MM.1S (cell line): ENCODE results near the gene KCNMB4.

Experiments used
- DNase-seq: peaks from one replicate; pipeline ENCODE4 v3.0.0-alpha.2; 2015
- H2AFZ ChIP-seq: fragments of 300-600 bp; sonication (generic); 2 replicates; pipeline ENCODE4 v1.6.0; 2016; ENCODE audit warnings: antibody characterized with exemption, low read length
- H3F3A ChIP-seq: fragments of 300-600 bp; sonication (generic); 2 replicates; pipeline ENCODE4 v1.6.1; 2016; ENCODE audit warnings: mild to moderate bottlenecking, antibody characterized with exemption, low read length, moderate library complexity, mixed read lengths; ENCODE audit not compliant: insufficient read depth
- H3K27ac ChIP-seq: fragments of 300-600 bp; sonication (generic); 2 replicates; pipeline ENCODE4 v1.5.1; 2016; ENCODE audit warnings: mild to moderate bottlenecking, low read length
- H3K27me3 ChIP-seq: fragments of 300-600 bp; sonication (generic); replicated peaks from 2 replicates; pipeline ENCODE4 v1.6.0; 2016; ENCODE audit warnings: low read length; ENCODE audit not compliant: insufficient read depth
- H3K36me3 ChIP-seq: fragments of 300-600 bp; sonication (generic); replicated peaks from 2 replicates; pipeline ENCODE4 v1.6.1; 2016; ENCODE audit warnings: mild to moderate bottlenecking, low read length, mixed read lengths; ENCODE audit not compliant: insufficient read depth
- H3K4me1 ChIP-seq: fragments of 300-600 bp; sonication (generic); 2 replicates; pipeline ENCODE4 v1.6.1; 2016; ENCODE audit warnings: low read length, mixed read lengths
- H3K4me2 ChIP-seq: fragments of 300-600 bp; sonication (generic); 2 replicates; pipeline ENCODE4 v1.6.0; 2016; ENCODE audit warnings: low read depth, low read length
- H3K4me3 ChIP-seq: fragments of 300-600 bp; sonication (generic); 2 replicates; pipeline ENCODE4 v1.5.1; 2016; ENCODE audit warnings: low read length, mixed read lengths
- H3K79me2 ChIP-seq: fragments of 300-600 bp; sonication (generic); 2 replicates; pipeline ENCODE4 v1.6.1; 2016; ENCODE audit warnings: mixed run types, low read length, mixed read lengths
- H3K9ac ChIP-seq: fragments of 300-600 bp; sonication (generic); 2 replicates; pipeline ENCODE4 v1.6.1; 2016; ENCODE audit warnings: low read length, mixed read lengths
- H3K9me2 ChIP-seq: fragments of 300-600 bp; sonication (generic); replicated peaks from 2 replicates; pipeline ENCODE4 v1.6.1; 2016; ENCODE audit warnings: mild to moderate bottlenecking, low read length, mixed read lengths; ENCODE audit not compliant: insufficient read depth
- H3K9me3 ChIP-seq: fragments of 300-600 bp; sonication (generic); replicated peaks from 2 replicates; pipeline ENCODE4 v1.6.1; 2016; ENCODE audit warnings: mild to moderate bottlenecking, low read length, mixed read lengths; ENCODE audit not compliant: insufficient read depth
- H4K20me1 ChIP-seq: fragments of 300-600 bp; sonication (generic); 2 replicates; pipeline ENCODE4 v1.6.1; 2016; ENCODE audit warnings: mild to moderate bottlenecking, low read length, moderate library complexity, mixed read lengths; ENCODE audit not compliant: insufficient read depth
- EZH2 ChIP-seq: fragments of 300-600 bp; sonication (generic); optimal IDR thresholded peaks from 2 replicates; pipeline ENCODE3; 2017; ENCODE audit warnings: low read depth, mild to moderate bottlenecking, antibody characterized with exemption, low read length, mixed read lengths
- EZH2phosphoT487 ChIP-seq: fragments of 300-600 bp; sonication (generic); IDR thresholded peaks from 2 replicates; pipeline ENCODE4 v1.6.1; 2018; ENCODE audit warnings: antibody characterized with exemption, low read length
- TF ChIP-seq, protein P1 (sequence below): fragments of 300-600 bp; sonication (generic); IDR thresholded peaks from 2 replicates; pipeline ENCODE4 v1.5.1; 2016; ENCODE audit warnings: antibody characterized with exemption, low read length, mixed read lengths

KCNMB4 gene

DNA sequence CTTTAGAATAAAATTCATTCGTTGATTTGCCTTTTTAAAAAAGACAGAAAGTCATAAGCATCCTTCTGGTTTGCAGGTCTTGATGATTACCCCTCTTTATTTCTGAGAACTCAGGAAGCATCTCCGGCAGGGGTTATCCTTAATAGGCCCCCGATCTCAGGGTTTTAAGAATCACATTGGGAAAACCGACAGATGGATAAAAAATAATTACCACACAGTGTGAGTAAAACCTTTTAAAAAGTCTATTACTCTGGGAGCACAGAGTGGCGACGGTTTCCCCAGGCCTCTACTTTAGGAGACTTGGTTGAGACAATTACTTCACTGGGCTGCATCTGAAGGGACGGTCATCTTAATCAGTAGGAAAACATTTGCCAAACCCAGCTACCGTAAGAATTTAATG, 56.5 kb downstream of the KCNMB4 start:
- Histone ChIP-seq H3K4me2 (no peak overlapping the region), H3K4me1 (no peaks in the 10 kb centered on the region), H3K27me3 (no peaks in the 10 kb centered on the region), H3K9me2 (no peaks in the 10 kb centered on the region), H3K27ac (no peak overlapping the region), H2AFZ (no peak overlapping the region), H3K79me2 (no peaks in the 10 kb centered on the region), H3K4me3 (no peak overlapping the region), H3F3A (no peaks in the 10 kb centered on the region), H3K36me3 (no peaks in the 10 kb centered on the region), H3K9me3 (no peaks in the 10 kb centered on the region), H4K20me1 (no peaks in the 10 kb centered on the region), H3K9ac (no peak overlapping the region)
- DNase-seq = no peak
- TF ChIP-seq EZH2 (no peak), EZH2phosphoT487 (no peak)
- TF ChIP-seq, protein P1, sequence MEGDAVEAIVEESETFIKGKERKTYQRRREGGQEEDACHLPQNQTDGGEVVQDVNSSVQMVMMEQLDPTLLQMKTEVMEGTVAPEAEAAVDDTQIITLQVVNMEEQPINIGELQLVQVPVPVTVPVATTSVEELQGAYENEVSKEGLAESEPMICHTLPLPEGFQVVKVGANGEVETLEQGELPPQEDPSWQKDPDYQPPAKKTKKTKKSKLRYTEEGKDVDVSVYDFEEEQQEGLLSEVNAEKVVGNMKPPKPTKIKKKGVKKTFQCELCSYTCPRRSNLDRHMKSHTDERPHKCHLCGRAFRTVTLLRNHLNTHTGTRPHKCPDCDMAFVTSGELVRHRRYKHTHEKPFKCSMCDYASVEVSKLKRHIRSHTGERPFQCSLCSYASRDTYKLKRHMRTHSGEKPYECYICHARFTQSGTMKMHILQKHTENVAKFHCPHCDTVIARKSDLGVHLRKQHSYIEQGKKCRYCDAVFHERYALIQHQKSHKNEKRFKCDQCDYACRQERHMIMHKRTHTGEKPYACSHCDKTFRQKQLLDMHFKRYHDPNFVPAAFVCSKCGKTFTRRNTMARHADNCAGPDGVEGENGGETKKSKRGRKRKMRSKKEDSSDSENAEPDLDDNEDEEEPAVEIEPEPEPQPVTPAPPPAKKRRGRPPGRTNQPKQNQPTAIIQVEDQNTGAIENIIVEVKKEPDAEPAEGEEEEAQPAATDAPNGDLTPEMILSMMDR = no peak

DNA sequence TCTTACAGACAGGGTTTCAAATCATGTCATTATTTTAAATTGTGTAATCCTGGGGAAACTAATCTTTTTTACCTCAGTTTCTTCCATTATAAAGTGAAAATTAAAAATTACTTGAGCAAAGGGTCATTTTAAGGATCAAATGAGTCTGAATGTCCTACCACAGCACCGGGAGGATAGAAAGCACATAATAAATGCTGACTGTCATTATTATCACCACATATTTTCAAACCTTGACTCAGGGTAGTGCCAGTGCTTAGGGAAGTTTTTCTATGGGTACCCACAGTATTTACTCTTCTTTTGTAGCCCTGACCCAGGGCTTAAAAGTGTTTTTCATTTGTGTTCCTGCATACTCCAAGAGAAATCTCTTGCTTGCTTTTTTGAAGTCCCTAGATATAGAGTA, 60.5 kb downstream of the KCNMB4 start:
- Histone ChIP-seq H3K27ac (no peak overlapping the region), H3K4me3 (no peak overlapping the region), H4K20me1 (no peaks in the 10 kb centered on the region), H3K9ac (no peak overlapping the region), H3K36me3 (no peaks in the 10 kb centered on the region), H3K4me2 (no peak overlapping the region), H3K9me2 (no peaks in the 10 kb centered on the region), H3K9me3 (no peaks in the 10 kb centered on the region), H3K27me3 (no peaks in the 10 kb centered on the region), H3F3A (no peaks in the 10 kb centered on the region), H2AFZ (no peak overlapping the region), H3K79me2 (no peaks in the 10 kb centered on the region), H3K4me1 (no peaks in the 10 kb centered on the region)
- TF ChIP-seq EZH2 (no peak), EZH2phosphoT487 (no peak)
- TF ChIP-seq, protein P1 = no peak
- DNase-seq = no peak

DNA sequence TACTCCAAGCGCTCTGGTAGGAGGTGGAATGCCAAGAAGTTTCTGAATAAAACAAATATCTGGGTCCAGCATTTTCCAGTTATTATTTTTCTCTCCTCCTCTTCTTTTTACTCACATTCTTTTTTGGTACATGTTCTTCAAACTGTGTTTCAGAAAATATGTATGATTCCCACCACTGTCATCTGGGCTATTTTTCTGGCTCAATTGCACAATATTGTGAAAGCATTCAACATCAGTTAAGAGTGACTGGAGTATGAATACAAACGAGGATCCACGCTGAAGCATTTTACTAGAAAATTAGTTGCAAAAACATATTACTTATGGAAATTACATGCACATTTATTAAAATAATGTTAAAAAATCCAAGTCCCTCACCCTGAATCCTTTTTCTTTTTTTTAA, 61.5 kb downstream of the KCNMB4 start:
- H3K79me2 ChIP-seq = no peaks in the 10 kb centered on the region
- H3K27ac ChIP-seq = no peak overlapping the region
- no peaks in the 10 kb centered on the region for H3F3A ChIP-seq
- no peaks in the 10 kb centered on the region for H4K20me1 ChIP-seq
- H3K9ac ChIP-seq = no peak overlapping the region
- H3K9me3 ChIP-seq = no peaks in the 10 kb centered on the region
- no peak for DNase-seq
- no peaks in the 10 kb centered on the region for H3K4me1 ChIP-seq
- no peak overlapping the region for H2AFZ ChIP-seq
- H3K4me2 ChIP-seq = no peak overlapping the region
- H3K4me3 ChIP-seq = no peak overlapping the region
- no peaks in the 10 kb centered on the region for H3K36me3 ChIP-seq
- no peaks in the 10 kb centered on the region for H3K27me3 ChIP-seq
- TF ChIP-seq, protein P1 = no peak
- no peak for TF ChIP-seq EZH2
- TF ChIP-seq EZH2phosphoT487 = no peak
- H3K9me2 ChIP-seq = no peaks in the 10 kb centered on the region

DNA sequence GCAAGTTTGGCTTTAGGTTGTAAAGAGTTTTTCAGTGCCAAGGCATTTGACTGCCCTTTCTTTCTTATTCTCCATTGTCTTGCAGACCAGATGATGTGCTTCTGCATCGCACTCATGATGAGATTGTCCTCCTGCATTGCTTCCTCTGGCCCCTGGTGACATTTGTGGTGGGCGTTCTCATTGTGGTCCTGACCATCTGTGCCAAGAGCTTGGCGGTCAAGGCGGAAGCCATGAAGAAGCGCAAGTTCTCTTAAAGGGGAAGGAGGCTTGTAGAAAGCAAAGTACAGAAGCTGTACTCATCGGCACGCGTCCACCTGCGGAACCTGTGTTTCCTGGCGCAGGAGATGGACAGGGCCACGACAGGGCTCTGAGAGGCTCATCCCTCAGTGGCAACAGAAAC, 64.3 kb downstream of the KCNMB4 start:
- Histone ChIP-seq H3K36me3 (no peaks in the 10 kb centered on the region), H2AFZ (no peak overlapping the region), H3K4me2 (no peak overlapping the region), H3F3A (no peaks in the 10 kb centered on the region), H3K9ac (no peak overlapping the region), H3K9me2 (no peaks in the 10 kb centered on the region), H3K27me3 (no peaks in the 10 kb centered on the region), H3K27ac (no peak overlapping the region), H3K4me3 (no peak overlapping the region), H4K20me1 (no peaks in the 10 kb centered on the region), H3K79me2 (no peaks in the 10 kb centered on the region), H3K9me3 (no peaks in the 10 kb centered on the region), H3K4me1 (no peaks in the 10 kb centered on the region)
- TF ChIP-seq EZH2phosphoT487 = no peak
- no peak for DNase-seq
